Mammary epithelial cell (primary cell): ENCODE results near the gene DCAF4.

Source experiments
- EZH2 ChIP-seq: IDR thresholded peaks from 2 replicates; pipeline ENCODE4 v1.6.1; 2012; ENCODE audit warnings: low read length, inconsistent platforms, borderline replicate concordance
- TF ChIP-seq, protein P1 (sequence below), 2 donors: IDR thresholded peaks in 1 of 2; conservative IDR thresholded peaks in 1 of 2; 2 replicates each; pipeline ENCODE4 v1.5.1; 2011 to 2012; ENCODE audit warnings: inconsistent platforms in 2 of 2, low read length in 2 of 2, mild to moderate bottlenecking in 2 of 2, control low read depth in 1 of 2, low read depth in 1 of 2; ENCODE audit not compliant: insufficient read depth in 1 of 2; ENCODE audit errors: extremely low read depth in 1 of 2

- TF ChIP-seq, protein P1, sequence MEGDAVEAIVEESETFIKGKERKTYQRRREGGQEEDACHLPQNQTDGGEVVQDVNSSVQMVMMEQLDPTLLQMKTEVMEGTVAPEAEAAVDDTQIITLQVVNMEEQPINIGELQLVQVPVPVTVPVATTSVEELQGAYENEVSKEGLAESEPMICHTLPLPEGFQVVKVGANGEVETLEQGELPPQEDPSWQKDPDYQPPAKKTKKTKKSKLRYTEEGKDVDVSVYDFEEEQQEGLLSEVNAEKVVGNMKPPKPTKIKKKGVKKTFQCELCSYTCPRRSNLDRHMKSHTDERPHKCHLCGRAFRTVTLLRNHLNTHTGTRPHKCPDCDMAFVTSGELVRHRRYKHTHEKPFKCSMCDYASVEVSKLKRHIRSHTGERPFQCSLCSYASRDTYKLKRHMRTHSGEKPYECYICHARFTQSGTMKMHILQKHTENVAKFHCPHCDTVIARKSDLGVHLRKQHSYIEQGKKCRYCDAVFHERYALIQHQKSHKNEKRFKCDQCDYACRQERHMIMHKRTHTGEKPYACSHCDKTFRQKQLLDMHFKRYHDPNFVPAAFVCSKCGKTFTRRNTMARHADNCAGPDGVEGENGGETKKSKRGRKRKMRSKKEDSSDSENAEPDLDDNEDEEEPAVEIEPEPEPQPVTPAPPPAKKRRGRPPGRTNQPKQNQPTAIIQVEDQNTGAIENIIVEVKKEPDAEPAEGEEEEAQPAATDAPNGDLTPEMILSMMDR (conservative IDR thresholded peaks at IDR 0.05 in 1 of 2, IDR thresholded peaks at IDR 0.05 in 1 of 2; ENCODE audit: extremely low read depth in 1 of 2, insufficient read depth in 1 of 2, low read depth in 1 of 2, low read length in 2 of 2) = no peak
- TF ChIP-seq EZH2 = no peak
Measured at GRCh38 chr14:72884386-72884785, 41.9 kb upstream of the DCAF4 start.
